GM12878 (cell line): ENCODE results near the gene CDC14B. TPM values are rescaled to one million over a fixed set of nuclear protein-coding genes. Genes with fewer than 3 reads are reported as not detected.

ENCODE experiments used
- ATAC-seq: fragments of 200-7000 bp; cut with Tn5 transposase; 3 replicates; pipeline ENCODE4 v1.9.1; 2020; ENCODE audit warnings: mild to moderate bottlenecking, moderate library complexity
- BruUV-seq: library from RNA; stranded (reverse); fragments of 400-500 nt; replicated peaks from 2 replicates; lab custom pipeline; 2021; lab: Mats Ljungman, UMichigan
- CTCF ChIA-PET: fragments of 300-600 bp; sonication (Branson Sonifier 250); formaldehyde crosslinking; extraction: SDS; loops from one replicate; lab custom pipeline; 2021; ENCODE audit warnings: inconsistent platforms; lab: Yijun Ruan, JAX
- POLR2A ChIA-PET: fragments of 350-600 bp; formaldehyde crosslinking; extraction: SDS; loops from one replicate; lab custom pipeline; 2021; ENCODE audit warnings: inconsistent platforms; lab: Charles Lee
- RAD21 ChIA-PET: fragments of 300-600 bp; sonication (Branson Sonifier 250); formaldehyde crosslinking; loops from one replicate; lab custom pipeline; 2023; ENCODE audit warnings: antibody characterized with exemption; ENCODE audit not compliant: unreplicated experiment; lab: Charles Lee
- SMC1A ChIA-PET: fragments of 300-600 bp; sonication (Branson Sonifier 250); formaldehyde crosslinking; loops from one replicate; lab custom pipeline; 2023; ENCODE audit not compliant: unreplicated experiment, uncharacterized antibody; lab: Charles Lee
- DNase-seq: peaks from one replicate; pipeline ENCODE4 v3.0.0-alpha.2; 2011; ENCODE audit warnings: low read depth, low spot score
- FAIRE-seq: peaks from 3 replicates; lab custom pipeline; 2011; peaks lifted over from hg19 to GRCh38; lab: Jason Lieb, UNC
- H2AFZ ChIP-seq: 2 replicates; pipeline ENCODE4 v1.6.0; 2011; ENCODE audit warnings: low read depth, low read length, control low read depth; ENCODE audit not compliant: control insufficient read depth
- H3K27ac ChIP-seq: 2 replicates; pipeline ENCODE4 v1.5.1; 2011; ENCODE audit warnings: control low read depth; ENCODE audit not compliant: control insufficient read depth, insufficient read depth
- H3K27me3 ChIP-seq, 2 experiments: replicated peaks in 1 of 2; 2 replicates each; pipeline versions ENCODE4 v1.6.0 to v1.6.1; 2011; ENCODE audit warnings: low read length in 1 of 2; ENCODE audit not compliant: control insufficient read depth in 2 of 2, insufficient read depth in 2 of 2
- H3K36me3 ChIP-seq, 2 experiments: 2 replicates each; pipeline ENCODE4 v1.5.1; 2011; ENCODE audit warnings: low read length in 1 of 2; ENCODE audit not compliant: control insufficient read depth in 2 of 2, insufficient read depth in 2 of 2
- H3K4me1 ChIP-seq: 2 replicates; pipeline ENCODE4 v1.6.1; 2011; ENCODE audit warnings: mild to moderate bottlenecking, low read length, moderate library complexity, mixed read lengths; ENCODE audit not compliant: control insufficient read depth, insufficient read depth
- H3K4me2 ChIP-seq: 2 replicates; pipeline ENCODE4 v1.6.0; 2011; ENCODE audit warnings: control low read depth; ENCODE audit not compliant: control insufficient read depth, insufficient read depth
- H3K4me3 ChIP-seq: fragments of 200-600 bp; sonication (generic); 2 replicates; pipeline ENCODE4 v1.5.1; 2016
- H3K79me2 ChIP-seq: 2 replicates; pipeline ENCODE4 v1.6.0; 2011; ENCODE audit warnings: low read length; ENCODE audit not compliant: control insufficient read depth, insufficient read depth
- H3K9ac ChIP-seq: 2 replicates; pipeline ENCODE4 v1.8.0; 2011; ENCODE audit warnings: low read length, control low read depth, mixed read lengths; ENCODE audit not compliant: control insufficient read depth, insufficient read depth
- H3K9me3 ChIP-seq: replicated peaks from 3 replicates; pipeline ENCODE4 v1.5.1; 2011; ENCODE audit warnings: mild to moderate bottlenecking, low read length; ENCODE audit not compliant: control insufficient read depth, insufficient read depth
- H4K20me1 ChIP-seq: 2 replicates; pipeline ENCODE4 v1.6.0; 2011; ENCODE audit not compliant: control insufficient read depth, insufficient read depth
- CREB1 ChIP-seq: IDR thresholded peaks from 2 replicates; pipeline ENCODE4 v1.6.1; 2012; ENCODE audit warnings: low read depth, mild to moderate bottlenecking, inconsistent platforms
- CUX1 ChIP-seq: IDR thresholded peaks from 2 replicates; pipeline ENCODE4 v1.6.1; 2012; ENCODE audit warnings: improper control_type of control experiment, low read depth, low read length; ENCODE audit not compliant: insufficient replicate concordance
- ESRRA ChIP-seq: IDR thresholded peaks from 2 replicates; pipeline ENCODE4 v1.6.1; 2012; ENCODE audit warnings: mild to moderate bottlenecking, low read length, improper control_type of control experiment
- NFIC ChIP-seq: IDR thresholded peaks from 2 replicates; pipeline ENCODE4 v1.6.1; 2012; ENCODE audit warnings: low read depth, mild to moderate bottlenecking, inconsistent platforms, low read length, moderate library complexity
- RELA ChIP-seq: fragments of 450-650 bp; IDR thresholded peaks from 2 replicates; pipeline ENCODE4 v1.8.0; 2014; ENCODE audit warnings: borderline replicate concordance; ENCODE audit not compliant: partially characterized antibody
- STAT3 ChIP-seq: IDR thresholded peaks from 2 replicates; pipeline ENCODE4 v1.6.1; 2011; ENCODE audit warnings: low read depth, low read length, improper control_type of control experiment
- ZNF622 ChIP-seq: fragments of 450-650 bp; IDR thresholded peaks from 2 replicates; pipeline ENCODE4 v1.6.1; 2017; ENCODE audit warnings: mild to moderate bottlenecking, inconsistent platforms
- WGBS: methylation state at CpG from one replicate; pipeline ENCODE4 v1.1.6; 2016; ENCODE audit warnings: low lambda C conversion rate; ENCODE audit not compliant: insufficient replicate concordance, insufficient coverage; ENCODE audit errors: missing lambda C conversion rate; 5-methylcytosine and 5-hydroxymethylcytosine counted together
- in situ Hi-C: fragments of 300-500 bp; cut with MboI; formaldehyde crosslinking; loops from 9 replicates; pipeline ENCODE4 v1.14.3; 2018; ENCODE audit warnings: mixed read lengths
- intact Hi-C: fragments of 100-400 bp; cut with micrococcal nuclease; formaldehyde crosslinking; loops from one replicate; pipeline ENCODE4 v1.14.2; 2022; ENCODE audit not compliant: unreplicated experiment
- polyA plus RNA-seq, 11 experiments: library from polyadenylated mRNA; depleted of rRNA in 4 of 11; unstranded in 6 of 11; stranded (reverse) in 5 of 11; fragments of >200 nt; fragmentation: Nextera tagmentation in 4 of 11; fragmentation: Illumina TruSeq in 1 of 11; extraction: Ambion mirVana in 4 of 11; extraction: Trizol in 1 of 11; gene quantifications; 1 replicate in 1 of 11; 2 replicates in 10 of 11; pipeline versions ENCODE4 v1.2.1 to v1.2.3, GENCODE V29; 2011 to 2016; ENCODE audit warnings: inconsistent platforms in 2 of 11, missing spikeins in 2 of 11, low read depth in 1 of 11
- total RNA-seq, 4 experiments: library from RNA; depleted of rRNA in 3 of 4; stranded (reverse); fragments of >200 nt in 3 of 4; fragmentation: Illumina TruSeq in 1 of 4; extraction: Trizol in 1 of 4; gene quantifications; 2 replicates each; pipeline versions ENCODE4 v1.2.1 to v1.2.3, GENCODE V29; 2013 to 2021
- TF ChIP-seq, protein P1 (sequence below): fragments of 450-650 bp; formaldehyde crosslinking; IDR thresholded peaks from 2 replicates; pipeline ENCODE4 v1.5.0; 2022; ENCODE audit warnings: mild to moderate bottlenecking, missing genetic modification characterization

Gene CDC14B
- total and polyA plus RNA-seq, 10 of the 15 experiments (the other 5 are each of a cell fraction or from before 2014, with no cell fraction given), result 3.7 to 11.7 (median 6.2) TPM

GRCh38 chr9:96626912-96627311 lies 7.3 kb upstream of the CDC14B start:
- ChIA-PET RAD21 (no interaction called here), SMC1A (no interaction called here), POLR2A (no interaction called here), CTCF (no interaction called here)
- Histone ChIP-seq H3K27me3 (no peaks in the 10 kb centered on the region), H3K4me2 (no peak overlapping the region), H3K9me3 (no peaks in the 10 kb centered on the region), H3K36me3 (no peaks in the 10 kb centered on the region), H3K4me3 (no peak overlapping the region), H2AFZ (no peak overlapping the region), H4K20me1 (no peaks in the 10 kb centered on the region), H3K27ac (no peak overlapping the region), H3K4me1 (no peaks in the 10 kb centered on the region), H3K9ac (no peak overlapping the region), H3K79me2 (no peaks in the 10 kb centered on the region)
- no peak for TF ChIP-seq STAT3
- TF ChIP-seq CREB1, result no peak
- TF ChIP-seq, protein P1, sequence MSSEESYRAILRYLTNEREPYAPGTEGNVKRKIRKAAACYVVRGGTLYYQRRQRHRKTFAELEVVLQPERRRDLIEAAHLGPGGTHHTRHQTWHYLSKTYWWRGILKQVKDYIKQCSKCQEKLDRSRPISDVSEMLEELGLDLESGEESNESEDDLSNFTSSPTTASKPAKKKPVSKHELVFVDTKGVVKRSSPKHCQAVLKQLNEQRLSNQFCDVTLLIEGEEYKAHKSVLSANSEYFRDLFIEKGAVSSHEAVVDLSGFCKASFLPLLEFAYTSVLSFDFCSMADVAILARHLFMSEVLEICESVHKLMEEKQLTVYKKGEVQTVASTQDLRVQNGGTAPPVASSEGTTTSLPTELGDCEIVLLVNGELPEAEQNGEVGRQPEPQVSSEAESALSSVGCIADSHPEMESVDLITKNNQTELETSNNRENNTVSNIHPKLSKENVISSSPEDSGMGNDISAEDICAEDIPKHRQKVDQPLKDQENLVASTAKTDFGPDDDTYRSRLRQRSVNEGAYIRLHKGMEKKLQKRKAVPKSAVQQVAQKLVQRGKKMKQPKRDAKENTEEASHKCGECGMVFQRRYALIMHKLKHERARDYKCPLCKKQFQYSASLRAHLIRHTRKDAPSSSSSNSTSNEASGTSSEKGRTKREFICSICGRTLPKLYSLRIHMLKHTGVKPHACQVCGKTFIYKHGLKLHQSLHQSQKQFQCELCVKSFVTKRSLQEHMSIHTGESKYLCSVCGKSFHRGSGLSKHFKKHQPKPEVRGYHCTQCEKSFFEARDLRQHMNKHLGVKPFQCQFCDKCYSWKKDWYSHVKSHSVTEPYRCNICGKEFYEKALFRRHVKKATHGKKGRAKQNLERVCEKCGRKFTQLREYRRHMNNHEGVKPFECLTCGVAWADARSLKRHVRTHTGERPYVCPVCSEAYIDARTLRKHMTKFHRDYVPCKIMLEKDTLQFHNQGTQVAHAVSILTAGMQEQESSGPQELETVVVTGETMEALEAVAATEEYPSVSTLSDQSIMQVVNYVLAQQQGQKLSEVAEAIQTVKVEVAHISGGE, result no peak
- no peak for TF ChIP-seq RELA
- no peak for TF ChIP-seq CUX1
- no peak for TF ChIP-seq ESRRA
- TF ChIP-seq NFIC, result no peak
- no peak for TF ChIP-seq ZNF622
- intact Hi-C loops, result no loop called here
- in situ Hi-C loops, result no loop called here
- ATAC-seq (no peak), DNase-seq (no peak), FAIRE-seq (no peak)
- no TSS peak for BruUV-seq
- WGBS, result 80% methylated on average over 6 of the region's 6 CpGs
